NCI-H748 treated with DMSO at 0.1 percent for 48 hours (cell line): ENCODE measurements around the gene BANF1.
A peak's percentile ranks its signal among the peaks of the same experiment; 100 is the strongest.
"Not testable (repeated sequence)": the region's sequence is repeated elsewhere in the genome, so short reads cannot be mapped to it uniquely, and the experiment has no call there.

ENCODE experiments used
- DNase-seq: peaks from one replicate; lab custom pipeline; 2025; lab: John Stamatoyannopoulos, UW

The BANF1 gene

DNA sequence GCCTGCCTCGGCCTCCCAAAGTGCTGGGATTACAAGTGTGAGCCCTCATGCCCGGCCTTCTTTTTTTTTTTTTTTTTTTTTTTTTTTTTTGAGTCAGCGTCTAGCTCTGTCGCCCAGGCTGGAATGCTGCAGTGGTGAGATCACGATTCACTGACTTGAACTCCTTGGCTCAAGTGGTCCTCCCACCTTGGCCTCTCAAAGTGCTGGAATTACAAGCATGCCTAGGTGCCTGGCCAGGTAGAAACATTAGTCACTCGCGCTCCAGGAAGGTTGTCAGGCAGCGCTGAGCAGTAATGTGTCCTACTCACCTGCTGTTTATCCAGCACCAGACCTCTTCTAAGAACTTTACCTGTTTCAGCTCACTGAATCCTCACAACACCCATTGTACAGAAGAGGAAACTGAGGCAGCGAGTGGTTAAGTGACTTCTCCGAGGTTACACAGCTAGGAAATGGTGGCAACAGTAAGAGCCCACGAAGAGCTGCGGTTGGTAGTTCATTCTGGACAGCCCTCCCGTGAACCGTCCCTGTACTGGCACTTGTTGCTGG lies 9.0 kb downstream of the BANF1 start:
- no peak for DNase-seq

DNA sequence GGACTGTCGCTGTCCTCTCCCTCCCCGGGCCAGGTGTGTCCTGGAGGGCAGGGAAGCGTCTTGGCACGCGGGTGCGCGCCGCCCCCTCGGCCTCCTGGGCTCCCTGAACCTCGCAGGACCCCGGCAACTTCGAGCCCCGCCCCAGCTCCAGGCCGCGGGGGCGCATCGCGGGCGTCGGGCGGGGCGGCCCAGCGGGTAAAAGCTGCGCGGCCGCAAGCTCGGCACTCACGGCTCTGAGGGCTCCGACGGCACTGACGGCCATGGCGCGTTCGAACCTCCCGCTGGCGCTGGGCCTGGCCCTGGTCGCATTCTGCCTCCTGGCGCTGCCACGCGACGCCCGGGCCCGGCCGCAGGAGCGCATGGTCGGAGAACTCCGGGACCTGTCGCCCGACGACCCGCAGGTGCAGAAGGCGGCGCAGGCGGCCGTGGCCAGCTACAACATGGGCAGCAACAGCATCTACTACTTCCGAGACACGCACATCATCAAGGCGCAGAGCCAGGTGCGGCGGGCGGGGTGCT lies 9.5 kb downstream of the BANF1 start, which contains the start of gene CST6:
CST6 (plus strand) TSS at position 224 of the 519 bp plus-strand sequence; CDS start at position 261, 37 bp downstream.
- no peak for DNase-seq

DNA sequence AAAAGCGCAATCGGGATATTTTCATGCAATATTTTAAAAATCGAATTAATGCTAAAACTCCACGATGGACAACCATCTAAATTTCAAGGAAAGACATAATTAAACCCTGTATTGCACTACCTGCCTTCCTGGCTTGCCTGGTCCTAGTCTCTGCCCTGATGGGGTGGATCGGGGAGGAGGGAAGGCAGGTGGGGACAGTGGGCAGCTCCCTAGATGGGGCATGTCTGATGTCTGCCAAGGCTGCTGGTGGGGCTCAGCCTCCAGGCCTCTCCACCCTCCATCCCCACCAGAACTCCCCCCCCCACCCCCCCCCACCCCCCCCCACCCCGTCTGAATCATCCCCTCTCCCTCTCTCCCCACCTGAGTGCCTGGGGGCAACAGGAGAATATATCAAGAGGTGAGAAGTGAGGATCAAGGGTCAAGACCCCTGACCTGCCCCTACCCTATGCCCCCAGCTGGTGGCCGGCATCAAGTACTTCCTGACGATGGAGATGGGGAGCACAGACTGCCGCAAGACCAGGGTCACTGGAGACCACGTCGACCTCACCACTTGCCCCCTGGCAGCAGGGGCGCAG lies 10.2 kb downstream of the BANF1 start:
- no peak for DNase-seq

DNA sequence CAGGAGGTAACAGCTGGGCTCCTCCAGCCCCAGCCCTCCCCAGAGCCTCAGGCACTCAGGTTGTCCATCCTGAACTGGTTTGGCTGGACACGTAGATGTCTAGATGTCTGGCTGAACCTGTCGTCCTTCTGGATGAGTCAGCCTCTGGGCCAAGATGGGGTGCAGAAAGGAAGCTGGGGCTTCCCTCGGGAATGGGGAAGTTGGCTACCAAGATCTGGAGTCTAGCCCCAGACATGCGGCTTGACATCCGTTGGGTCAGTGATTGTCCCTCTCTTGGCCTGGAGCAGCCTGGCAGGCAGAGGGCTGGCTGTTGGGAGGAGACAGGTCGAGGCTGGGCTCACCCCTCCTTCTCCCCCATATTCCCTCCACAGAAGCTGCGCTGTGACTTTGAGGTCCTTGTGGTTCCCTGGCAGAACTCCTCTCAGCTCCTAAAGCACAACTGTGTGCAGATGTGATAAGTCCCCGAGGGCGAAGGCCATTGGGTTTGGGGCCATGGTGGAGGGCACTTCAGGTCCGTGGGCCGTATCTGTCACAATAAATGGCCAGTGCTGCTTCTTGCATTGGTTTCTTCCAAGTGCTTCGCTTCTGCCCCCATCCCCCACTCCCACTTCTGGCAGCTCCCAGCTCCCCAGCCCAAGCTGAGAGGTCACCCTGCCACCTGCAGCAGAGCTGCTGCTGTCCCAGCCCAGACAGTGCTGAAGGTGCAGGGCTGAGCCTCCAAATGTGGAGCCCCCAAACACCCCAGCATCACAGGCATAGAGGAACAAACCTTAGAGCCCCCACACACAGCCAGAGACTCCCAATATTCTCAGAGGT lies 10.9 kb downstream of the BANF1 start:
- no peak for DNase-seq

GRCh38 chr11:66013762-66014100 lies 11.4 kb downstream of the BANF1 start:
- DNase-seq, result no peak

- no peak for DNase-seq
These were observed 12.6 kb downstream of the BANF1 start for GRCh38 chr11:66014804-66015453.

GRCh38 chr11:66015454-66015881 lies 13.2 kb downstream of the BANF1 start:
- no peak for DNase-seq

DNA sequence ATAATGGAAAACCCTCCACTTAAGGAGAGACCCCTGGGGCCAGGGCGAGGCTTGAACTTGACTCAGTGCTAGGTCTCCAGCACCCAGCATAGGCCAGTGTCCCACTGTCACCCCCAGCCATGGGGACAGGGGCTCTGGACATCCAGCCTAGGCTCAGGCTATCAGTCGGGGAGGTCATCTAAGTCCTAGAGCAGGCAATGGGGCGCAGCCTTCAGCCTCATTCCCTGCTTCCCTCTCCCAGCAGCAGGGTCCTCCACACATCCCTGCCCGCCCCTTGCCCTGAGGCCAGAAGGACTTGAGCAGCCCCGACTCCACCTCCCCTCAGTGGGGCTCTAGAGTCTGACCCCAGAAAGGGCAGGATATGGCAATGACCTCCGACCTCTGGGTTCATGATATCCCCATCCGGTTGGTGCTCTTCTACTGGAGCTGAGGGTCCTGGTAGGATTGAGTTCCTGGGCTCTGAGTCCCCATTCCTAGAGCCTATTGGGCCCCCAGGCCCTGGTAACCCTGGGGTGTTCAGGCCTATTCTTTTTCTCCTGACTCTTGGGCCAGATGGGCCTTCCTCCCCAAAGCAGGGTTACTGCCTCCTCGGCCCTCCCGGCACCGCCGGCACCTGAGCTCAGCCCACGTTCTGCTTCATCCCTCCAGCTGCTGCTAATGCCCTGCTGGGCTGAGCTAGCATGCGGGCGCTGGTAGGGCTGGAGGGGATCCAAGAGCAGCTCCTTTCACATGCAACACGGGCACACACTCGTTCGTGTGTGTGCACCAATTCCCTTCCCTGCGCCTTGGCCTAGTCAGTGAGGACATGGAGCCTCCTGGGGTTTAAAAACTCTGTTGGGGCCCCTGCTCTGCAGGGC lies 13.9 kb downstream of the BANF1 start:
- no peak for DNase-seq

GRCh38 chr11:66016793-66017177 lies 14.5 kb downstream of the BANF1 start:
- no peak for DNase-seq

GRCh38 chr11:66017321-66017720 lies 15.0 kb downstream of the BANF1 start:
- DNase-seq, result no peak

DNA sequence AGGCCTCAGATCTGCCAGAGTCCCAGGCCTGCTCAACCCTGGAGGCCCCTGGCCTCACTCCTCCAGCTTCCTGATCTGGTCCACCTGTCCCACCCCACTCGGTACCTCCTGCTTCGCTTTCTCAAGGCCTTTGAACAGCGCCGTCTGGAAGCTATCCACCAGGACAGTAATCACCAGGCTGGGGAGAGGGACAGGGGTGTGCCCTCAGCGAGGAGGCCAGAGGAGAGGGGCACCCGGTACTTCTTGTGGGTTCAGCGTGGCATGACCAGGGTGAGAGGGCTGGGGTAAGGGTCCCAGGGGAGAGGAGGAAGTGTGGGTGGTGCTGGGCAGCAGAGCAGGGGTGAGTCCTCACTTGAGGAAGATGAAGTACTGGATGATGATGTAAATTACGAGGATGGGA lies 17.9 kb downstream of the BANF1 start:
- no peak for DNase-seq

DNA sequence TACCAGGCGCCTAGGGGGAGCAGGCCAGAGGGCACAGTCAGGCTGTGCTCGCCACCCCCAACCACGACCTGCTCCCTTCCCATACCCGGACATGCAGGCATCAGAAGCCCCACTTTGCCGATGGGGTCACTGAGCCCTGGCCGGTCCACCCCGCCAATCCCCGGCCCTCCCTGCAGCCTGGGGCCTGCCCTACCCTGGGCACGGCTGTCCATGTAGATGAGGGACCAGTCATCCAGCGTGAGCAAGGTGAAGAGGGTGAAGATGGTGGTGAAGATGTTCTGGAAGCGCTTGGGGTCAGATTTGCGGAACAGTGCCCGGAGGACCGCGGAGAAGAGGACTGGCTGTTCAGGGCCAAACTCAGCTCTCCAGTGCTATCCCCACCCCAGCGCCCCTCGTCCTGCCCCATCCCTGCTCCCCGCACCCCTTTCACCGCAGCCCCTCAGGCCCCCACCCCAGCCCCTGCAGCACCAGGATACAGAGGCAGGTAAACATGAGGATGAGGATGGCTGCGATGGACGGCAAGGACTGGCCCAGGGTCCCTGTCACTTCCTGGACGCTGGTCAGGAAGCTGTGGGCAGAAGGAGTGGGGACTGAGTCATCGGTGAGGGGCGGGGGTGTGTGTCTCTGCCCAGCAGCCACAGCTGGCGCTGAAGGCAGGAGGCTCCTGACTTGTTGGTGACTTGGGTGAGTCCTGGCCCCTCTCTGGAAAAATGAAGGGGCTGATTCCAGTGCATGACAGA lies 18.5 kb downstream of the BANF1 start:
- no peak for DNase-seq

DNA sequence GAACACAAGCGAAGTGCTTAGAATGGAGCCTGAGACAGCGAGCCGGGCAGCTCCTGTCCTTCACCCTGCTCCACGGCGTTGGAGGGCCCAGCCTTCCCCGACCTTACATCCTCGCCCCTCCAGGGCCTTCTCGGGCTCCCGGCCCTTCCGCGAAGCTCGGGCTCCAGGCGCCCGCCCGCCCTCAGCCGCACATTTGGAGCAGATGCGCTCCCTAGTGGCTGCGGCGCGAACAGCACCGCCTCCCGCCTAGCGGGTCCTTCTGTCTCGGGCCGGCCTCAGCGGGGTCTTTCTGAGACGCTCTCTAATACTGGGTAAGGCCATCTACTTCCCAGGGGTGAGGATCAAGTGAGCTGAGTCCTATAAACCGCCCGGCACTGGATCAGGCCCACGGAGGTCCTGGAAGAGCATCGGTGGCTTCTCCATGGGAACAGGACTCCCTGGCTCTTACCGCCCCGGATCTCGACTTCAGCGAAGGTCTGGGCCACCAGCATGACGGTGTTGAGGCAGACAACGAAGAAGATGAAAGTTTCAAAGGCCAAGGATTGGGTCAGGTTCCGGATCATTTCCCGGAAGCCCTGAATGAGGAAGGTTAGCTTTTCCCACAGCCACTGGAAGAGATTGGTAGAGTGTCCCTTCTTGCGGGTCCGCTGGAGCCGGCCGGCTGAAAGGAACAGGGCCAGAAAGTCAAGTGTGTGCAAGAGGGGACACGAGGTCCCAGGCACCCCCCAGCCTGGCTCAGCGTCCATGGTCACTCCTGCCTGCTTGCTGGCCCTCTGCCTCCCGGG lies 20.3 kb downstream of the BANF1 start:
- peak; percentile 40 for DNase-seq

DNA sequence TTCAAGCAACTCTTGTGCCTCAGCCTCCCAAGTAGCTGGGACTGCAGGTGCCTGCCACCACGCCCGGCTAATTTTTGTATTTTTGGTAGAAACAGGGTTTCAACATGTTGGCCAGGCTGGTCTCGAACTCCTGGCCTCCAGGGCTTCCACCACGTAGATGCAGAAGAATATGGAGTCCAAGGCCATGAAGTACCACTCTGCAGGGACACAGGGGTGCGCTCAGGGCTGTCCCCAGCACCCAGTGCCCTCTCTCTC lies 20.8 kb downstream of the BANF1 start:
- DNase-seq, result not testable (repeated sequence)

DNA sequence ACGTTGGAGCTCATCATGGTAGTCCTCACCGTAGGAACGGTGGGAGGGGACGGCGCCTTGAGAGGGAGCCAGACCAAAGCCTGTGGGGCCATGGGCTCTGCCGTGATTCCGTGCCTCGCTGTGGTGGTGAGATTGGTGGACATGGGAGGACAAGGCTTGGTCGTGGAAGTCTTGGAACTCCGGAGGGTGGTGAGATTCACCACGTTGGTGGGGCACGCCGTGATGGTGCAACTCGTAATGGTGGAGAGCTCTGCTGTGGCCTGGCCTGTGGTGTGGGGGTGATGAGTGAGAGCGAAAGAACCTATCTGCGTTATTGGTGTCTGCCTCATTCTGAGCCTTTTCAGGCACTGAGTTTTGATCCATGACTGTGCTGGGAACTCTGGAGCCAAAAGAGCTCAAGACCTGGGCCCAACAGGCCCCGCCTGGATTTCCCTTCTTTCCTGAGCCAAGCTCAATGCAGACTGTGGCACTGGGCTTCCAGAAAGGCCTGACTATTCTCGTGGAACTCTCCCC lies 23.8 kb downstream of the BANF1 start, which contains the start of gene CATSPER1:
CATSPER1 (minus strand) TSS at position 463 of the 513 bp plus-strand sequence; CDS start at position 363, 100 bp downstream.
- no peak for DNase-seq

- no peak for DNase-seq
These were observed 30.8 kb downstream of the BANF1 start for GRCh38 chr11:66032957-66033735.

GRCh38 chr11:66035653-66036333 lies 33.5 kb downstream of the BANF1 start:
- no peak for DNase-seq

- DNase-seq, result no peak
These were observed 34.0 kb downstream of the BANF1 start for GRCh38 chr11:66036334-66036710.

DNA sequence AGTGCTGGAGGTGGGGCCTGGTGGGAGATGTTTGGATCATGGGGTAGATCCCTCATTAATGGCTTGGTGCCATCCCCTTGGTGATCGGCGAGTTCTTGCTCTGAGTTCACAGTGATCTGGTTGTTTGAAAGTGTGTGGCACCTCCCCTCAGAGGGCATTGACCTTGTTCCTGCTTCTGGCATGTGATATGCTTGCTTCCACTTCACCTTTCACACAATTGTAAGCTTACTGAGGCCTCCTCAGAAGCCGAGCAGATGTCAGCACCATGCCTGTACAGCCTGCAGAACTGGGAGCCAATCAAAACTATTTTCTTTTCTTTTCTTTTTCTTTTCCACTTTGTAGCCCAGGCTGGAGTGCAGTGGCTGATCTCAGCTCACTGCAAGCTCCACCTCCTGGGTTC lies 35.0 kb downstream of the BANF1 start:
- DNase-seq, result no peak
